Activated CD4-positive, alpha-beta T cell treated with anti-CD3 and anti-CD28 coated beads, Interleukin-10, Interleukin-2, amounts not matched to agents 100 ng/mL and 50 ng/mL, durations not matched to agents 16 hours and 8 hours (primary cell): ENCODE results near the gene KCNIP1.

Experiments used
- DNase-seq: peaks from one replicate; pipeline ENCODE4 v3.0.0-alpha.2; 2020

KCNIP1 gene

DNA sequence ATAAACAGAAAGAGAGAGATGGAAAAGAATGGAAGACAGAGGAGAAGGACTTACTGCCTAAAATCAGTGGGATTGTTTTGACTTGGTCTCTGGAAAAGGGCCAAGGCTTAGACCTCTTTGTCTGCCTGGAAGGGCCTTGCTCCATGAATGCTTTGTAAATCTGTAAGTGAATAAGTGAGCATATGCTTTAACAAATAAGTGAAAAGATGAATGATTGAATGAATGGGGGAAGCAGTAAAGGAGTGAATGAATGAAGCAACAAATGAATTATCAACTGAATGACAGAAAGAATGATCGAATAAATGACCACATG, 5.5 kb downstream of the KCNIP1 start:
- DNase-seq: no peak

- DNase-seq: no peak
Observed at GRCh38 chr5:170510126-170510525, 6.3 kb downstream of the KCNIP1 start.

GRCh38 chr5:170510559-170510958, 6.7 kb downstream of the KCNIP1 start:
- no peak for DNase-seq

GRCh38 chr5:170511551-170512258, 7.9 kb downstream of the KCNIP1 start:
- DNase-seq: no peak

DNA sequence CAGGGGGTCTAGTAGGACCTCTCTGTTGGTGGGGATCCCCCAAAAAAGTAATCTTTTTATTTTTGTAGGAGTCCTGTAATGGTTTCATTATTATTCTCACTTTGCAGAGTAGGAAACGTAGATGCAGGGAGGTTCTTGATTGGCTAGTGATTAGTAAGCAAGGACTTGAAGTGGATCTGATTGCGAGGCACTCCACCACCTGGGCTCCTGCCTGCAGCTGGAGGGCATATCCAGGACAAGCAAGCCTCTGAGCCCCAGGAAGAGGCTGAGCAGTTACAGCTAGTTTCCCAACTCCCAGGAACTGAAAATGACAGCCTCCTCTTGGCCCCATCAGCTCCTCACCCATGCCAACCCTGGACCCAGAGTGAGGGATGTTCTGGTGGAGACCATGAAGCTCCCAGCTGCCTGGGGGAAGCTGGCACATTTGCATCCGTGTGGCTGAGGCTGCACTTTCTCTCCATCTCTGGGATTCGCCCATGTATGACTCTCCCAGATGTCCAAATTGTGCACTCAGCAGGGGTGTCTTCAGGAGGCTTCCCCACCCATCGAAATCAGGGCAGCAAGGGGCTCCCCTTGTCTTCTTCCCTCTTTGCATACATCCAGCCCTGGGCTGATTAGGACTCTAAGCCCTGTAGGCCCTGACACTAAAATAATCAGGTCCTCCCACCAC, 10.2 kb downstream of the KCNIP1 start:
- DNase-seq: no peak

DNA sequence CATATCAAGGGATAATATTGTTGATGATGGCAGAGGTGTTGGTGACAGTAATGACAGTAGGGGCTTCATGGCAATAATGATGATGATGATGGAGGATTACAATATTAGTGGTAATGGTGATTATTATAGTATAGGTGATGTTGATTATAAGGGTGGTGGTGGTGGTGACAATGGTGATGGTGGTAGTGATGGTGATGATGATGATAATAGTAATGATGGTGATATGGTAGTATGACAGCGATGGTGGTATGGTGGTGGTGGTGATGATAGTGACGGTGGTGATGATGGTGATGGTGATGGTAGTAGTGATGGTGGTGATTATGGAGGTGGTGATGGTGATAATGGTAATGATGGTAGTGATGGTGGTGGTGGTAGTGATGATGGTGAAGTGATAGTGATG, 13.6 kb downstream of the KCNIP1 start:
- no peak for DNase-seq

GRCh38 chr5:170518277-170518676, 14.5 kb downstream of the KCNIP1 start:
- DNase-seq: no peak

GRCh38 chr5:170519549-170519948, 15.7 kb downstream of the KCNIP1 start:
- no peak for DNase-seq

GRCh38 chr5:170520372-170520771, 16.6 kb downstream of the KCNIP1 start:
- DNase-seq: no peak

DNA sequence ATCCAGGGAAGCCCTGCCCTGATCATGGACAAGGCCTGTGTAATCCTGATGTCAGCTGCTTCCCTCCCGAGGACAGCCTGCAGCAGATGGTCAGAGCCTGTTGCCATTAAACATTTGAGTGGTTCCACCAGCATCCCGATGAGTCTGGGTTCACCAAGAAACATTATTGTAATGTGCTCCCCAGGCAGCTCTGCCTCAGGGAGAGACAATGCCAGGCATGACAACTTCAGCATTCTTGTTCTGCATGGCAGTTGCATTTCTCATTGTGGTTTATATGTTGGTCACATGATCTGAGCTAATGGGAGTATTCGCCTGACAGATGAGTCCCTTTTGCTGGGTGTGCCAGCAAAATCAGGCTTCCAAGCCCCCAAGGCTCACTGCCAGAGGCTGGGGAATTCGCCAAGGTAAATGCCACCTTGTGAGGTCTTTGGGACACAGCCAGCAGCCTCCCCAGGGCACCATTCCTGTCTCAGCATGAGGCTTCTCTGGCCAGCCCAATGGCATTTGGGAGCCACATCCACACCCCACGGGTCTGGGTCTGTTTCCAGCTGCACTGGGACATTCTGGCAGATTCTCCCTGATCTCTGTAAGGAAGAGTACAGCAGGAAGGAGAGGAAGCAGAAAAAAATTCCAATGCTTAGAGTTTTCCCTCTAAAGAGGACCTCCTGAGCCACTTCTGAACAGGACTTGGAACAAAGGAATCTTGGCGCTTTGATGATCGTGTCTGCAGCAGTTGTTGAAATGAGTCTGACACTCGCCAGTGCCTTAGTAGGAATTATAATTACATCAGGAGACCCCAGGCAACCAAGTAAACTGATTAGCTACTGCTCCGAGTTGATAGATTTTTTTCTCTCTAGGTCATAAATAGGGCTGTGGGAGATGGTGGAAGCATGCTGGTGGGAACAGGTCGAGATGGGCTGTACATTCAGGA, 18.7 kb downstream of the KCNIP1 start:
- no peak for DNase-seq

GRCh38 chr5:170523142-170523551, 19.3 kb downstream of the KCNIP1 start:
- DNase-seq: no peak

GRCh38 chr5:170523830-170524229, 20.0 kb downstream of the KCNIP1 start:
- no peak for DNase-seq

- no peak for DNase-seq
Observed at GRCh38 chr5:170524576-170524975, 20.8 kb downstream of the KCNIP1 start.

- no peak for DNase-seq
Observed at GRCh38 chr5:170525470-170526211, 21.8 kb downstream of the KCNIP1 start.

- DNase-seq: no peak
Observed at GRCh38 chr5:170527991-170528390, 24.2 kb downstream of the KCNIP1 start.

DNA sequence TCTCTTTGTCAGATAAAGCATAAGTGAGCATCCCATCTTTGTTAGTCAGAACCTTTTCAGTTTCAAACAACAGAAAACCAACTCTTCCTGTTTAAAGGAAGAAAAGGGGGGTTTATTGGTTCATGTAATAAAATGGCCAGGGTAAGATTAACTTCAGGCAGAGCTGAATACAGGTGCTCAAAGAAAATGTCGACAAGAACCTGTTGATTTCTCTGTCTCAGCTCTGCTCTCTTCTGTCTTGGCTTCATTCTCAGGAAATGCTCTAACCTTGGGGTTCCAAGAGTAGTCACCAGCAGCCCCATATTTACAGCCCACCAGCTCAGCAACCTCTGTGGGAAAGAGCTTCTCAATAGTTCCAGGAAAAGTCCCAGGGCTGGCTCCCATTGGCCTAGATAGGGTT, 25.2 kb downstream of the KCNIP1 start:
- no peak for DNase-seq

GRCh38 chr5:170532935-170533334, 29.1 kb downstream of the KCNIP1 start:
- no peak for DNase-seq

DNA sequence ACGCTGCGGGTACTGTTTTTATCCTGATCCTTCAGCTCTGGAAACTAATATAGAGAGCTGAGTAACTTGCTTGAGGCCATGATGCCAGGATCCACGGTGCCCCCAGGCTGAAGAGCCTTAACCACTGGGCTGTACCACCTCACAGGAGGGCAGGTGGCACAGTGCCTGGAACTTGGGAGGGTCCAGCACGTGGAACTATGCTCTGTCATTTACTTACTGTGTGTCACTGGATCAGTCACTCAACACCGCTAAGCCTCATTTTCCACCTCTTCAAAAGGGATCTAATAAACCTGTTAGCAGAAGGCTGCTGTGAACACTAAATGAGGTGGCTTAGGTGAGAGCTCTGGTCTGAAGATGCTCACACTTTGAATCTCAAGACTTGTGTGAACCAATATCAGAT, 29.6 kb downstream of the KCNIP1 start:
- no peak for DNase-seq

- DNase-seq: no peak
Observed at GRCh38 chr5:170534177-170534576, 30.4 kb downstream of the KCNIP1 start.

DNA sequence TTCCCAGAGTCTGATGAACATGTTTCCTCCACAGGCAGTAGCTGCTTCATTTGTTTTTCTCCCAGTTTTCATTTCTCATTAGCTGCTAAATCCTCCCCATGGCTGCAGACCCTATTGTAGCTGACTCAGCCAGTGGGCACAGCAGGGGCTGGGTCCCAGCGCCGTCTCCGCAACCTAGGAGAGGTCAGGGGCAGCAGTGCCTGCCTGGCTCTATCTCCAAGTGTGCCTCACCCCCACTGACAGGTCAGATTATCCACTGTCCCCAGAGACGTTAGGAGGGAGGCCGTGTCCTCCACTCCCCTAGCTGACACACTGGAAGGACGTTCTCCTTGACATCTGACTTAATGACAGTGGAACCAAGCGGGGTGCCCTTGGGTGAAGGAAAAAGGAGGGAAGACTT, 31.1 kb downstream of the KCNIP1 start:
- DNase-seq: no peak

GRCh38 chr5:170536525-170536924, 32.7 kb downstream of the KCNIP1 start:
- DNase-seq: no peak

GRCh38 chr5:170537451-170538095, 33.8 kb downstream of the KCNIP1 start:
- no peak for DNase-seq

DNA sequence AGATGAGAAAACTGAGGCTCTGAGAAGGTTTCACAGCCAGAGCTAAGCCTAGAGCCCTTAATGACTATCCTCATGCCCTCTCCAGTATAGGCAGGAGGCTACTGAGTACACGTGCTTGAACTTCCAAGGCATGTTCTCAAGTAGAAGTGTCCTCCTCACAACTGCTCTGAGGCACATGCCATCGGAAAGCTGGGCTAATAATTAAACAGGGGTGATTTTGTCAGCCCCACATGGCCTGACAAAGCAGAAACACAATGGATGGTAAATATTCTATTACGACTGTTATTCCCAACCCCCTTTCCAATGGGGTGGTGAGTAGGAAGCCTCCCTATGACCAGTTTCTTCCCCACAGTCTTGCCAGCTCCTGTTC, 34.3 kb downstream of the KCNIP1 start:
- DNase-seq: no peak
